GM19238 (cell line): ENCODE measurements around the gene SLC5A11.
"Not testable (repeated sequence)": the region's sequence is repeated elsewhere in the genome, so short reads cannot be mapped to it uniquely, and the experiment has no call there.

Experiments
- DNase-seq: peaks from one replicate; pipeline ENCODE4 v3.0.0; 2011; ENCODE audit warnings: low spot score; ENCODE audit not compliant: insufficient read length

SLC5A11 gene

GRCh38 chr16:24845726-24846547 lies at the start of gene SLC5A11:
Gene SLC5A11, plus strand, starts transcription at chr16:24845963. Its CDS starts 12,681 bp downstream, at chr16:24858644.
- DNase-seq, result no peak

GRCh38 chr16:24800586-24800985 lies 45.2 kb upstream of the SLC5A11 start:
- DNase-seq, result no peak

- DNase-seq, result no peak
Measured at GRCh38 chr16:24801761-24802302, 43.9 kb upstream of the SLC5A11 start.

- DNase-seq, result no peak
Measured at GRCh38 chr16:24805484-24805883, 40.3 kb upstream of the SLC5A11 start.

GRCh38 chr16:24807301-24807700 lies 38.5 kb upstream of the SLC5A11 start:
- DNase-seq, result no peak

GRCh38 chr16:24810951-24811843 lies 34.6 kb upstream of the SLC5A11 start:
- DNase-seq, result no peak

- not testable (repeated sequence) for DNase-seq
Measured at GRCh38 chr16:24812813-24813212, 33.0 kb upstream of the SLC5A11 start.

- no peak for DNase-seq
Measured at GRCh38 chr16:24815021-24815420, 30.7 kb upstream of the SLC5A11 start.

- DNase-seq, result no peak
Measured at GRCh38 chr16:24816688-24817087, 29.1 kb upstream of the SLC5A11 start.

- DNase-seq, result no peak
Measured at GRCh38 chr16:24819462-24820040, 26.2 kb upstream of the SLC5A11 start.

GRCh38 chr16:24820522-24820921 lies 25.2 kb upstream of the SLC5A11 start:
- no peak for DNase-seq

GRCh38 chr16:24821129-24821528 lies 24.6 kb upstream of the SLC5A11 start:
- no peak for DNase-seq

GRCh38 chr16:24822542-24822941 lies 23.2 kb upstream of the SLC5A11 start:
- no peak for DNase-seq

- DNase-seq, result no peak
Measured at GRCh38 chr16:24822974-24823373, 22.8 kb upstream of the SLC5A11 start.

- DNase-seq, result no peak
Measured at GRCh38 chr16:24825696-24826095, 20.1 kb upstream of the SLC5A11 start.

GRCh38 chr16:24826096-24826690 lies 19.6 kb upstream of the SLC5A11 start:
- DNase-seq, result no peak

GRCh38 chr16:24826817-24827566 lies 18.8 kb upstream of the SLC5A11 start:
- no peak for DNase-seq

GRCh38 chr16:24829153-24829552 lies 16.6 kb upstream of the SLC5A11 start:
- no peak for DNase-seq

GRCh38 chr16:24833352-24833751 lies 12.4 kb upstream of the SLC5A11 start:
- DNase-seq, result no peak
